HG03039 (cell line): Measurements from ENCODE around the gene ARL10.
A peak's percentile ranks its signal among the peaks of the same experiment; 100 is the strongest.

Experiments used
- ATAC-seq: cut with Tn5 transposase; IDR thresholded peaks from one replicate; pipeline ENCODE4 v1.9.1; 2021; ENCODE audit warnings: mild to moderate bottlenecking, moderate library complexity; ENCODE audit not compliant: unreplicated experiment

Gene ARL10

DNA sequence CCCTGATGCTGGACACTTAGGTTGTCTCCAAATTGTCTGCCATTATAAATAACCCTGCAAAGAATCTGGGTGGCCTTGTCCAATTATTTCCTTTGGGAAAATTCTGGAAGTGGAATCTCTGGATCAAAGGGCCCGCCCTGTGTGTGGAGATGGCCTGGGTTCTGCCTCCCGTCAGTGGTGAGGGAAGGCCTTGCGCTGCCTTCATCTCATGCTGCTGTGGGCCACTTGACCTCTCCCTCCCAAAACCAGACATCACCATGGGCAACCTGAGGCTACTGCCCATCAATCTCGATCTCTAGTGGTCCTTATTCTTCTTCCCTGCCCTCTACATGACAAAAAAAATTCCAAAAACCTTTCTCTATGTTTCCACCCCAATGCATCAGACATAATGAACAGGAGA, 44.5 kb downstream of the ARL10 start:
- no peak for ATAC-seq

DNA sequence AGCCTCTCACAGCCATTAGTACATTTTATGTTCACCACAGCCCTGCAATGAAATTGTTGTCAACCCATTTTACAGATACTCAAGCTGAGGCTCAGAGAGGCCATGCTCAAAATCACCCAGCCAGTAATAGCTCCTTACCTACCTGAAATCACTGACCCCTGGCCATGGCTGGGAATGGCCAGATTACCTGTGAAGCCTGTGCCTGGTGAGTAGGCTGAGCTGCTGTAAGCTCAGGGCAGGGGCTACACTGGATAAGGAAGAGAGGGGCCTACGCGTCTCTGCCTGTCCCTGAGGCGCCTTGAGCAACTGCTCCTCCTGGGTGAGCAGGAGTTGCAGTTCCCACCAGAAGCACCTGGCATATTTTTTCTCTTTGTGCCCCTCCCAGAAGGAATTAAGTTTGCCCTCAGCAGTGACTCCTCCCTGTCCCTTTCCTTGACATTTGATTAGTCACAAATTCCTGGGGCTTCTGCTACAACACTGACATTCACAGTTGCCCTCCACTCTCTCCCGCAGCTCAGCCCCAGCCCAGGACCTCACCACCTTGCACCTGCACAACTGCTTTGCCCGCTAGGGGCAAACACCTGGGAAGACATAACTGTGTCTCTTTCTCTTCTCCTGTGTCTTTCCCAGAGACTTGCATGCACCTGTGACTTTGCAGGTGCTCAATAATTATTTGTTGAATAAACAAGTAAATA, 45.3 kb downstream of the ARL10 start:
- ATAC-seq, result no peak

DNA sequence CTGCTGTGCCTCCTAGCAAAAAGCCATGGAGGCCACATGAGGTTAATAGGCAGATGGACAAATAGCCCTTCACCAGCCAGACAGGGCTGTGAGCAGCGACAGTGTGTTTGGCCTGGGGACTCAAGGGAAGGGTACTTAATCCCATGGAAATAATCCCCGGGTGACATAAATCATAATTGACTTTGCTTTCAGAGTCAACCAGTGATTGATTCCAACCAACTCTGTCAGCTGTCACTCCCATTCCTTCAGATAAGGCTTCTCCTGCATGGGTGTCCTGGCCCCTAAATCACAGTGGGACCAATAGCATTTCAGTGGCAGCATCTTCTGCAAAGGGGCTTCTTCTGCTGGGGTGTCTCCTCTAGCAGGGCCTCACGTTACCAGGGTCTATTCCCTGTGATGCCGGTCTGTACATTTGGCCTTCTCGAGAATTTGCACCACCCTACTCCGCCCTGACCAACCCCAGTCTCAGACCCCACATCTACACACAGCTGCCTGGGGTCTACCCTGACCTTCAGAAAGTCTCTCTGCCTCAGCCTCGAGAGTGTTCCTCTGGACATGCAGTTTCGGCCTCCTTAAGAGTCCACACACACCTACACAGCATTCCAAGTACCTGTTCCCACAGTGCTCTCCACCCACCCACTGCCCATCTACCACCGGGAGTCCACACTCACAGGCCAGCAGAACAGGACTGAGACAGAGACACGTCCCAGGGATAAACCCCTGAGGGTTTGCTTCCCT, 47.4 kb downstream of the ARL10 start:
- ATAC-seq, result no peak

DNA sequence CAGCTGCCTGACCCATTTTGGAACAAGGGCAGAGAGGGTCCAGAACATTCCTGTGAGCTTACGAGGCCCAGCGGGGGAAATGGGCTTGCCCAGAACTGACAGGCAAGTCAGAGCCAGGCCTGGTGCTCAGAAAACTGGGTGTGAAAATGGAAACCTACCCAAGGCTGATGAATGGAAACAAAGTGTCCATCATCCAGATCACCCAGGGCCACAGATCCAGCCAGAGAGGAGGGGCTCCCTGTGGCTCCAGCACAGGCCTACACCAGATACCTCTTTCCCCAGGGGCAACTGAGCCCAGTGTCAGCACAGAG, 47.9 kb downstream of the ARL10 start:
- ATAC-seq, result no peak

DNA sequence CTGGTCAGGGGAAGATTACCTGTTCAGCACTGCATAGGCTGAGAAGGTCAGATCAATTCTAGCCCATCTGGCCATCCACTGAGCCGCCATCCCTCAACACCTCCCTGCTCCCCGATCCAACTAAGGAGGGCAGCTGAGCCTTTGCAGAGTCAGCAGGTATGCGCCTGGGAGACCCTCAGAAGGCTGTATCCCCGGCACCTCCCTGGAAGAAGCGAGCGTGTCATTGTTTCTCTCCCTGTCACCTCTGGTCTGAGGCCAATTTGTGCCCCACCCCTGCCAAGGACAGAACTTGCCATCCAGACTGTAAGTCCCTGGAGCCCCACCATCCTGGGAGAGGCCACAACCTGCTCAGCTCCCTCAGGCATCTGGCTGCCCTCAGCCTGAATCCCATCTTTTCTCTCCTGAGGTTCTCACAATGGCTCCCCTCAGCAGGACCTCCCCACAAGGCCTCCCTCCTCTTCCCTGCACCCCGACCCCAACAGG, 48.5 kb downstream of the ARL10 start:
- ATAC-seq, result no peak

DNA sequence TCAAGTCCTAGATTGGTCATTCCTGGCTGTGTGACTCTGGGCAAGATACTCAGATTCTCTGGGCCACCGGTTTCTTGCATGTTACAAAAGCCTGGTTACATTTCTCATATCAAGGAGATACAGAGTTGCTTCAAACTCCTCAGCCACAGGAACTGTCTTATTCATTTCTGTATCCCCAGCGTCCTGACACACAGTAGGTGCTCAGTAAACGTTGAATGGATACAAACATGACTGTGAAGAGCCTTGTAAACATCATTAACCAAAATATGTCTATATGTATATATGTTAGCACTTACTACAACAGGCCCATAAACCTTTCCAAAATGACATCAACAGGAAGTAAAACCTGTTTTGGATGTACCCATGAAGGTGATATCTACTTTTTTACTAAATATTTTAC, 49.4 kb downstream of the ARL10 start:
- ATAC-seq, result no peak

DNA sequence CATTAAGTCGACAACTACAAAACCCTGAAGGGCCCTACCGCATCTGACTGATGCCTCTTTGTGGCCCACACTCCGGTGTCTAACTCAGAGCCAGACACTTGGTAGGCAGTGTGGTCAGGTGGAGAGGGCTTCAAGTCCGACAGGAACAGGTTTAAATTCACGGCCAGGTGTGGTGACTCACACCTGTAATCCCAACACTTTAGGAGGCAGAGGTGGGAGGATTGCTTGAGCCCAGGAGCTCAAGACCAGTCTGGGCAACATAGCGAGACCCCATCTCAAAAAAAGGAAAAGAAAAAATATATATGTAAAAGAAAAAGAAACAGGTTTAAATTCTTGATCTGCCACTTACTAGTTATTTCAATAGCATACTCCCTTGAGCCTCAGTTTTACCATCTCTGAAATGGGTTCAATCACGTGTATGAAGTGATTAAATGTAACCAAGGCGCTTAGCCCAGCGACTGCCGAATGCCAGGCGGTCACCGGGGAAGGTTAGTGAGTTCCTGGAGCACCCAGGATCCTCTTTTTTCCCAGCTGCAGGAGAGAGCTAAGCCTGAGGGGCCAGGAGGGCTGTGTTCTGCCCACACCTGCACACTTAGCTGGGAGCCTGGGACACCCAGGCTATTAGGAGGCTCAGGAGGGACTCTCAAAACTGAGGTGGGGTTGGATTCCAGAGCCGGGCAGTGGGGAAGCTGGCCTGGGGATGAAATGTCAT, 50.1 kb downstream of the ARL10 start:
- no peak for ATAC-seq

DNA sequence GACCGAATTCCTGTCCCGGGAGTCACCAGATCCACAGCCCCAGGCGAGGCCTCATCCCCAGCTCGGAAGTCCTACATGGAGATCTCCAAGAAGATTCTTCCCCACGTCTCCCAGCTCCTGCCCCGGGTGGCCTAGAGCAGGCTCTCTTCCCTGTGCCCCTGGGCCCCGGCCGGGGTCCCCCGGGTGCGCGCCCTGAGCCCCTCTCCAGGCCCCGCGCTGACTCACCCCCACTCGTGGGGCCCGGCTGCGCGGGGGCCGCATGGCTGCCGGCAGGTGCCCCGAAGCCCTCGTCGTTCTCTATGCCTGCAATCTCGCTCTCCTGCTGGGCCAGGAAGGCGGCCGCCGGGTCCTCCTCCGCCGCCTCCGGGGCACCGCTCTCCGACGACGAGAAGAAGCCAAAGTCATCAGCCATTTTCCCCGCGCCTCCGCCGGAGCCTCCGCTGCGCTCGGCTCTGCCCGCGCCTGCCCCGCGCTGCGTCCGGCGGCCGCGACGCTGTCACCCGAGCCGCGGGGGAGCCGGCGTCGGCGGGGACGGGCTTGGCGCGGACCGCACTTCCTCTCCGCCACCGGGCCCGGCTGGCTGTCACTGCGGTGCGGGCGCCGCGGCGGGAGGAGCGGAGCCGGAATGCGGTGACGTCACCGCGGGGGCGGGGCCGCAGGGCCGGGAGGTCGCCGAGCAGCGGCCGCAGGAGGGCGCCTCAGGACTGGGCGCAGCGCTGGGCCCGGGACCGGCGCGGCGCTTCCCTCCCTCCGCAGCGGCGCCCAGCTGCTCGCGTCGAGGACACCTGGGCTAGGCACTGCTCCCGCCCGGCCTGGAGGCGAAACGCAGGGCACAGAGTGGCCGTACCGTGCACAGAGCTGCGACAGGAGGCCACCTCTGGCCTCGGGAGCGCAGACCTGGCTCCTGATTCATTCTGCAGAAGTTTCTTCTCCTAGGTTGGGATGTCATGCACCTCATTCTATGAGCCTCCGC, 51.0 kb downstream of the ARL10 start, which contains the start of gene CLTB:
CLTB (minus strand) TSS at position 588 of the 973 bp plus-strand sequence; CDS start at position 412, 176 bp downstream.
- peak; percentile 89 for ATAC-seq

DNA sequence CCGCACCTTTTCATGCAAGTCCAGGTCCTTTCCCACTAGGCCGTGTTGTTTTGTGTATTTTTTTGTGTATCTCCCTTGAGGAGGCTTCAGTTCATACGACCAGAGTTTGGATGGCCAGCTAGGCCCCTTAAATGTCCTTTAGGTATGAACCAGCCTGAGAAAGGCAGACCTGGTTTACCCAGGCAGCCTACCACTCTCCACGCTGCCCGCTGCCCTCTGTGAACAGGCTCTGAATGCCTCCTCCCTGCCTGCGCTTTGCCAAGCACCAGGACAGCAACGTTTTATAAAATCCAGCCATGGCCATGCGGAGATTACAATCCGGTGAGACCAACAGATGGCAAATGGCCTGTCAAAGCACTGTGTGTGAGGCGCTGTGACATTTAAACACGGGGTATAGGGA, 51.7 kb downstream of the ARL10 start:
- no peak for ATAC-seq

DNA sequence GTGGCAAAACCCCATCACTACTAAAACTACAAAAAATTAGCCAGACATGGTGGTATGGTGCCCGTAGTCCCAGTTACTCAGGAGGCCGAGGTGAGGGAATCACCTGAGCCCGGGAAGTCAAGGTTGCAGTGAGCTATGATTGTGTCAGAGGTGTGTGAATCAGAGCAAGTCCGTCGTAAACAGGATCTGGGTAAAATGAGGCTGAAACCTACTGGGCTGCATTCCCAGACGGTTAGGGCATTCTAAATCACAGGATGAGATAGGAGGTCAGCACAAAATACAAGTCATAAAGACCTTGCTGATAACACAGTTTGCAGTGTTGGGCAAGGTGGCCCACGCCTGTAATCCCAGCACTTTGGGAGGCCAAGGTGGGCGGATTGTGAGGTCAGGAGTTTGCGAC, 53.0 kb downstream of the ARL10 start:
- ATAC-seq, result no peak

DNA sequence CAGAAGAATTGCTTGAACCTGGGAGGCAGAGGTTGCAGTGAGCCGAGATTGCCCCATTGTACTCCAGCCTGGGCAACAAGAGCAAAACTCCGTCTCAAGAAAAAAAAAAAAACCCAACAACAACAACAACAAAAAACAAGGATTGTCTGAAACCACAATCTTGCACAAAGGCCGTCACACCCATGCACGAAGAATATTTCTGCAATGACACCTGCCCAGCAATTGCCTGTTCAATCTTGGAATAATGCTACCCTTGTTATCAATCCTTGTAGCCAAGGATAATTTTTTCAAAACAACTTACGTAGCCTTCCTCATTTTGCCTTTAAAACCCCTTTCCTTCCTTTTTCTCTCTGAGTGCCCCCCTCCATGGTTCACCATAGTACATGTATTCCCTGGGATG, 54.8 kb downstream of the ARL10 start:
- ATAC-seq, result no peak

DNA sequence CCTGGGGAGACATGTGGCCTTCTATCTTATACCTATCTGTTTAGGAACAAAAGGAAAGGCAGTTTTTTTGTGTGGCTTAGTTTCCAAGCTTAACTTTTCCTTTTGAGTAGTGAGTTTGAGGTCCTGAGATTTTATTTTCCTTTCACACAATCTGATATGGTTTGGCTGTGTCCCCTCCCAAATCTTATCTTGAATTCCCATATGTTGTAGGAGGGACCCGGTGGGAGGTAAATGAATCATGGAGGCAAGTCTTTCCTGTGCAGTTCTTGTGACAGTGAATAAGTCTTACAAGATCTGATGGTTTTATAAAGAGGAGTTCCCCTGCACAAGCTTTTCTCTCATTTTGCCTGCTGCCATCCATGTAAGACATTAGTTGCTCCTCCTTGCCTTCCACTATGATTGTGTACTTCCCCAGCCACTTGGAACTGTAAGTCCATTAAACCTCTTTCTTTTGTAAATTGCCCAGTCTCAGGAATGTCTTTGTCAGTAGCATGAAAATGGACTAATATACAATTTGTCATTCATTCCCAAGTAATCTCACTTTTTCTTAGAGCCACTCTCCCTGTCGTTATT, 55.8 kb downstream of the ARL10 start:
- ATAC-seq, result no peak

DNA sequence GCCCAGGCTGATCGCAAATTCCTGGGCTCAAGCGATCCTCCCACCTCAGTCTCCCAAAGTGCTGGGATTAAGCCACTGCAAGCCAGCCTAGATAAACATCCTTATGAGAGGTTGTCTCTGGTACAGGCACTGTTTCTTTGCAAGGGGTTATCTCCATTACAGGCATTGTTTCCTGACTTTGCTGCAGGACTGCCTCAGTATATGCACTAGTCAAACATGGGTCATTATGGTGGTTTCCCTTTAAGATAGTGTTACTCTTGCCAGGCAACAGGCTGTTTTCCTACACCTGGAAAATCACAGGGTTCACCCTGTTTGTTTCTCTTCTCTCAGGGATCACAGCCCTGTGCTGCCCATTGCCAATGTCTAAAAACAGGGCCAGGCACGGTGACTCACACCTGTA, 58.9 kb downstream of the ARL10 start:
- ATAC-seq, result no peak

DNA sequence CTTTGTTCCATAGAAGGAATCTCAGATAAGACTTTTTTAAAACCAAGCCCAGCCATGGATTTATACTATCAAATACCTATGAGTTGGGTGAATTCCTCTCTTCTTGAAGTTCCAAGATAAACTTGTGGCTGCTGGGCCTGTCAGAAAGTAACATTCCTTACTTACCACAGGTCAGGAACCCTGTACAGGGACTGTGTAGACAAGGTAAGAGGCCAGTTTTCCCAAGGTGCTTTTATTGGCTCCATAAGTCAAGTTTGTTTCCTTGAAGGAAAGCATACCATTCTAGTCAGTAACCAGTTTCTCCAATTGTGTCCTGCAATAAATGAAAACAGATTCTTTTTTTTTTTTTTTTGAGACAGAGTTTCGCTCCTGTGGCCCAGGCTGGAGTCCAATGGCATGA, 59.9 kb downstream of the ARL10 start:
- ATAC-seq, result no peak

DNA sequence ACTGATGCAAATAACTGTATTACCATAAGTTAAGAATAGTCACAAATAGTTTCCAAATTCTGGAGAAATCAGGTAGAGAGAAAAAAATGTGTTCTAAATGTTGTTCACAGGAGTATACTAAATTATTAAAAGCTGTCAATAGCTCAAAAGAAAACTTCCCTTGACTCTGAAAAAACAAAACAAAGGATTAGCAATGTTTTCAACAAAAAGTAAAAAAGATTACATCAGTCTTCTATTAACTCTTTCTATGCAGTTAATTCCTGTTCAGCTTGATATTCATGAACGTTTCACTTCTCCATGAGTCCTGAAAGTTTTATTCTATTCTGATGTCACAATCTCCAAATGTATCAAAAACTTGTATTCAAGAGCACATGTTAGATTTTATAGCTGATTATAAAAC, 60.5 kb downstream of the ARL10 start:
- ATAC-seq, result no peak

DNA sequence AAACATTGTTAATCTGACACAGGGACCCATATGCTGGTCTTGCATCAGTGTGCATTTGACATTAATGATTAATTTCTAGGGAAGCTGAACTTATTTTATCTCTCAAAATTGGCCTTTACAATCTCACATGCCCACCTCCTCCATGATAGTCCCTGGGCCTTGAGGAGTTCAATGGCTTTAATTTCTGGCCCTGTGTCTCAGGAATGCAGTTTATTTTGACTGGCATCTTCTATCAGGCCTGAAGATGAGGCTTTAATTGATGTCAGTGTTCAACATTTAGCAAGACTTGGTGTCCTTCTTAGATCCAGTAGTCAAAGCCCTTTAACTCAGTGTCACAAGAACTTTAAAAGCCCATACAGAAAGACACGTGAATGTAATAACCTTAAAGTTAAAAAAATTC, 61.6 kb downstream of the ARL10 start:
- no peak for ATAC-seq

DNA sequence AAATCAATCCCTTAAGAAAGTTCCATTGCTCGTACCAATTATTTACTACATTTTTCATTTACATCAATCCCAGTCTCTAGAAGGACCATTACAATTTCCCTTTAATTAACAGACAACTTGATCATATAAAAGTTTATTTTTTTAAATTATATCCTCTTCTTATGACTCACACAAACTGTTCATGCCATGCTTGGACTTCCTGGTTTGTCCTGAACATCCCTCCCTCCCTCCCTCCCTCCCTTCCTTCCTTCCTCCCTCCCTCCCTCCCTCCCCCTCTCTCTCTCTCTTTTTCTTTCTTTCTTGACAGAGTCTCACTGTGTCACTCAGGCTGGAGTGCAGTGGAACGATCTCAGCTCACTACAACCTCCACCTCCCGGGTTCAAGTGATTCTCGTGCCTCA, 62.7 kb downstream of the ARL10 start:
- ATAC-seq, result no peak

DNA sequence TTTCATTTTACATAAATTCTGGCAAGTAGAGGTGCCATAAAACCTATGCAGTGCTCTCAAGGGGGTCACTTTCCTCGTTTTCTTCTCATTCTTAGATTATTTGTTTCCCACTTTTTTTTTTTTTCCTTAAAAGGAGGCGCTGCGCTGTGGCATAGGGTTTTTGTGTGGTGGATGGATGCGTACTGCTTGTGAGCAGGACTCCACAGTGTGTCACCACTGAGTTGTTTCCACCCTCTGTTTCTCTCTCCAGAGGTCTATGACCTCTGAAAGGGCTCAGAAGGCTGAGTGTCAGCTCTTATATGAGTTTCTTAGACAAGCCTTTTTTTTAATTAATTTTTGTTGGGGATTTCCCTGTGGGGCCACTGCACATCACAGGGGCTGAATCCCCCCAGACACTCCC, 64.7 kb downstream of the ARL10 start:
- ATAC-seq, result no peak
